ENCODE measurements around the gene STAC3. TPM values are rescaled to one million over a fixed set of nuclear protein-coding genes. Genes with fewer than 3 reads are reported as not detected.

Gene STAC3
- total and polyA plus RNA-seq, 2 of the 13 experiments (the other 11 are each of a cell fraction or from before 2014, with no cell fraction given) = 0.18 to 0.22 TPM

- no peak overlapping the region for H3K4me2 ChIP-seq (ENCODE audit: low read depth, low read length)
- ATAC-seq = no peak
- CTCF ChIA-PET (ENCODE audit: low intra/inter-chr PET ratio, low total read pairs) = no interaction called here
- POLR2A ChIA-PET = interaction anchor here (1.6 kb wide), 1 partner anchor 9 kb away, joined by 6 read pairs; the partner anchor contains the start of gene SHMT2
- no peaks in the 10 kb centered on the region for H3K79me2 ChIP-seq (ENCODE audit: insufficient read depth, low read length)
- in situ Hi-C loops (cut with HindIII; ENCODE audit: extremely low pct_ligation_motif_present, low pct_unique_long_range_greater_than_20kb) = no loop called here
- 28% methylated on average over 1 of the region's 1 CpG for WGBS (ENCODE audit: low lambda C conversion rate)
- no peaks in the 10 kb centered on the region for H3K36me3 ChIP-seq (replicated peaks in 1 of 2; ENCODE audit: control insufficient read depth in 1 of 2, insufficient read depth in 2 of 2, low read length in 2 of 2)
- H4K20me1 ChIP-seq (ENCODE audit: insufficient read depth, low read length) = no peaks in the 10 kb centered on the region
- H3K9ac ChIP-seq (ENCODE audit: insufficient read depth, low read depth, low read length) = no peak overlapping the region
- H2AFZ ChIP-seq (ENCODE audit: low read length) = no peak overlapping the region
- intact Hi-C loops (cut with micrococcal nuclease; ENCODE audit: unreplicated experiment) = no loop called here
- peaks cover 53% of the 10 kb centered on the region for H3K4me1 ChIP-seq (ENCODE audit: insufficient read depth, low read length)
- H3K27me3 ChIP-seq (ENCODE audit: control insufficient read depth in 1 of 2, insufficient read depth in 2 of 2, low read length in 2 of 2) = peaks cover 20 to 84% of the 10 kb centered on the region in 2 experiments; a peak in 4 of 5 replicates
- no peaks in the 10 kb centered on the region for H3K9me3 ChIP-seq (ENCODE audit: low read length)
- no peak overlapping the region for H3K27ac ChIP-seq (ENCODE audit: extremely low read length, insufficient read depth, low read length)
- no peak for FAIRE-seq
- H3K4me3 ChIP-seq (replicated peaks in 1 of 3; ENCODE audit: insufficient read depth in 1 of 3, low read depth in 2 of 3, low read length in 3 of 3) = no peak overlapping the region
- BruUV-seq (replicated peaks) = no TSS peak
- DNase-seq (ENCODE audit: low spot score) = no peak
- no peak for TF ChIP-seq HCFC1 (IDR thresholded peaks at IDR 0.05; ENCODE audit: low read depth, low read length)
- no peak for TF ChIP-seq ZNF331 (CRISPR knock-in tag; IDR thresholded peaks at IDR 0.05)
- no peak for TF ChIP-seq AKNA (CRISPR knock-in tag; IDR thresholded peaks at IDR 0.05; ENCODE audit: borderline replicate concordance)
- no peak for TF ChIP-seq KLF16 (CRISPR knock-in tag; IDR thresholded peaks at IDR 0.05)
- TF ChIP-seq ZNF567 (CRISPR knock-in tag; IDR thresholded peaks at IDR 0.05; ENCODE audit: borderline replicate concordance) = no peak
- TF ChIP-seq ZNF251 (CRISPR knock-in tag; IDR thresholded peaks at IDR 0.05) = no peak
- TF ChIP-seq ZNF431 (CRISPR knock-in tag; IDR thresholded peaks at IDR 0.05; ENCODE audit: borderline replicate concordance, low read depth) = no peak
- no peak for TF ChIP-seq IKZF1 (IDR thresholded peaks at IDR 0.05)
- no peak for TF ChIP-seq MTA1 (CRISPR knock-in tag; IDR thresholded peaks at IDR 0.05; ENCODE audit: borderline replicate concordance)
- TF ChIP-seq SAFB2 (CRISPR knock-in tag; IDR thresholded peaks at IDR 0.05; ENCODE audit: borderline replicate concordance, low read depth) = no peak
- no peak for TF ChIP-seq TP53 (CRISPR knock-in tag; conservative IDR thresholded peaks at IDR 0.05)
- no peak for TF ChIP-seq PLRG1 (conservative IDR thresholded peaks at IDR 0.05)
- TF ChIP-seq AHDC1 (CRISPR knock-in tag; IDR thresholded peaks at IDR 0.05; ENCODE audit: borderline replicate concordance) = no peak
- no peak for TF ChIP-seq ZNF850 (CRISPR knock-in tag; conservative IDR thresholded peaks at IDR 0.05)
- no peak for TF ChIP-seq ZNF143 (CRISPR knock-in tag; IDR thresholded peaks at IDR 0.05)
These were observed 30.2 kb downstream of the STAC3 start for GRCh38 chr12:57220770-57221168.
